Body of pancreas (tissue), 4 donors: ENCODE data around the gene RPS25.

Source experiments
- CTCF ChIP-seq, 7 experiments: fragments of 450-650 bp in 4 of 7; fragments of 200-600 bp in 3 of 7; sonication (generic) in 3 of 7; IDR thresholded peaks; one replicate each; pipeline ENCODE4 v1.5.1; 2016 to 2019; ENCODE audit warnings: antibody characterized with exemption in 7 of 7
- POLR2A ChIP-seq, 3 donors: fragments of 450-650 bp; IDR thresholded peaks; one replicate each; pipeline ENCODE4 v1.6.1; 2016; ENCODE audit warnings: antibody characterized with exemption in 3 of 3, mild to moderate bottlenecking in 2 of 3

- no peak for TF ChIP-seq POLR2A (IDR thresholded peaks at IDR 0.05)
- TF ChIP-seq CTCF (IDR thresholded peaks at IDR 0.05), result no peak
These were observed 23.8 kb upstream of the RPS25 start for GRCh38 chr11:119041821-119042514.
